DOHH2 (cell line): Measurements from ENCODE around the gene WDFY3.

Experiments used
- H3F3A ChIP-seq: fragments of 200-600 bp; sonication (generic), shearing (Covaris generic); 2 replicates; pipeline ENCODE4 v1.6.0; 2016; ENCODE audit warnings: antibody characterized with exemption, mild to moderate bottlenecking; ENCODE audit not compliant: control insufficient read depth, insufficient read depth
- H3K27ac ChIP-seq: fragments of 200-600 bp; sonication (generic); 2 replicates; pipeline ENCODE4 v1.5.1; 2014; ENCODE audit warnings: low read depth, mild to moderate bottlenecking, low read length, moderate library complexity
- H3K27me3 ChIP-seq: fragments of 200-600 bp; sonication (generic); 2 replicates; pipeline ENCODE4 v1.6.1; 2014; ENCODE audit warnings: mild to moderate bottlenecking, low read length, mixed read lengths; ENCODE audit not compliant: control insufficient read depth
- H3K36me3 ChIP-seq: fragments of 200-600 bp; sonication (generic); 2 replicates; pipeline ENCODE4 v1.6.1; 2014; ENCODE audit warnings: mild to moderate bottlenecking, low read length, moderate library complexity, mixed read lengths; ENCODE audit not compliant: control insufficient read depth
- H3K4me1 ChIP-seq: fragments of 200-600 bp; sonication (generic); 2 replicates; pipeline ENCODE4 v1.6.1; 2014; ENCODE audit warnings: mild to moderate bottlenecking, low read length, mixed read lengths; ENCODE audit not compliant: control insufficient read depth
- H3K4me2 ChIP-seq: fragments of 200-600 bp; sonication (generic); 2 replicates; pipeline ENCODE4 v1.6.0; 2014; ENCODE audit warnings: mild to moderate bottlenecking, low read length, moderate library complexity
- H3K4me3 ChIP-seq: fragments of 200-600 bp; sonication (generic); 2 replicates; pipeline ENCODE4 v1.5.1; 2014; ENCODE audit warnings: mild to moderate bottlenecking, low read length, mixed read lengths
- H3K79me2 ChIP-seq: fragments of 200-600 bp; sonication (generic); 2 replicates; pipeline ENCODE4 v1.6.1; 2014; ENCODE audit warnings: mild to moderate bottlenecking, low read length, mixed read lengths; ENCODE audit not compliant: control insufficient read depth
- H3K9me2 ChIP-seq: fragments of 200-600 bp; sonication (generic); replicated peaks from 2 replicates; pipeline ENCODE4 v1.6.1; 2014; ENCODE audit warnings: mild to moderate bottlenecking, low read length, mixed read lengths; ENCODE audit not compliant: control insufficient read depth
- H3K9me3 ChIP-seq: fragments of 200-600 bp; sonication (generic); 2 replicates; pipeline ENCODE4 v1.6.1; 2014; ENCODE audit warnings: antibody characterized with exemption, low read length, mixed read lengths; ENCODE audit not compliant: control insufficient read depth, insufficient read depth
- H4K20me1 ChIP-seq: fragments of 200-600 bp; sonication (generic); 2 replicates; pipeline ENCODE4 v1.6.0; 2014; ENCODE audit warnings: low read depth, mild to moderate bottlenecking, antibody characterized with exemption, low read length, moderate library complexity; ENCODE audit not compliant: control insufficient read depth, insufficient read depth
- EZH2phosphoT487 ChIP-seq: fragments of 200-600 bp; sonication (generic); IDR thresholded peaks from 2 replicates; pipeline ENCODE4 v1.6.1; 2017; ENCODE audit warnings: borderline replicate concordance, mild to moderate bottlenecking, antibody characterized with exemption, low read length, moderate library complexity, mixed read lengths
- TF ChIP-seq, protein P1 (sequence below): fragments of 200-600 bp; sonication (generic); IDR thresholded peaks from one replicate; pipeline ENCODE4 v1.5.1; 2014; ENCODE audit warnings: antibody characterized with exemption, mild to moderate bottlenecking, low read depth, low read length; ENCODE audit not compliant: poor library complexity, severe bottlenecking

The WDFY3 gene

DNA sequence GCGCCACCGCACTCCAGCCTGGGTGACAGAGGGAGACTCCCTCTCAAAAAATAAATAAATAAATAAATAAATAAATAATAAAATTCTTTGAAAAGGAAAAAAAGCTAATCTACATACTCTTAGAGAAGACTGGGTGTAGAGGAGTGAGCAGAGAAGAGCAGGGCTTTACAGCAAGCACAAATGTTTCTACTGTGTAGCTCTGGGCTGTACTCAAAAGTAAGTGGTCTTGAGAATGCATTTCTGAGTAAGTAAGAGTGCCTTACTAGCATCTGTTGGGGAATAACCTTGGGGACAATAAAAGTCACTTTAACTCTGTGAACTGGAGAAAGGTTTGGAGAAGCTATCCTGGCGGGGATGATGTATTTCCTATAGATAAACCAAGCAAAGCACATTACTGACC lies 185.8 kb downstream of the WDFY3 start:
- H3K4me2 ChIP-seq = no peak overlapping the region
- TF ChIP-seq, protein P1, sequence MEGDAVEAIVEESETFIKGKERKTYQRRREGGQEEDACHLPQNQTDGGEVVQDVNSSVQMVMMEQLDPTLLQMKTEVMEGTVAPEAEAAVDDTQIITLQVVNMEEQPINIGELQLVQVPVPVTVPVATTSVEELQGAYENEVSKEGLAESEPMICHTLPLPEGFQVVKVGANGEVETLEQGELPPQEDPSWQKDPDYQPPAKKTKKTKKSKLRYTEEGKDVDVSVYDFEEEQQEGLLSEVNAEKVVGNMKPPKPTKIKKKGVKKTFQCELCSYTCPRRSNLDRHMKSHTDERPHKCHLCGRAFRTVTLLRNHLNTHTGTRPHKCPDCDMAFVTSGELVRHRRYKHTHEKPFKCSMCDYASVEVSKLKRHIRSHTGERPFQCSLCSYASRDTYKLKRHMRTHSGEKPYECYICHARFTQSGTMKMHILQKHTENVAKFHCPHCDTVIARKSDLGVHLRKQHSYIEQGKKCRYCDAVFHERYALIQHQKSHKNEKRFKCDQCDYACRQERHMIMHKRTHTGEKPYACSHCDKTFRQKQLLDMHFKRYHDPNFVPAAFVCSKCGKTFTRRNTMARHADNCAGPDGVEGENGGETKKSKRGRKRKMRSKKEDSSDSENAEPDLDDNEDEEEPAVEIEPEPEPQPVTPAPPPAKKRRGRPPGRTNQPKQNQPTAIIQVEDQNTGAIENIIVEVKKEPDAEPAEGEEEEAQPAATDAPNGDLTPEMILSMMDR = no peak
- TF ChIP-seq EZH2phosphoT487 = no peak
- no peak overlapping the region for H3K27ac ChIP-seq
- no peaks in the 10 kb centered on the region for H3K9me2 ChIP-seq
- no peak overlapping the region for H3K4me3 ChIP-seq
- no peaks in the 10 kb centered on the region for H3K27me3 ChIP-seq
- no peaks in the 10 kb centered on the region for H3K79me2 ChIP-seq
- no peaks in the 10 kb centered on the region for H3K9me3 ChIP-seq
- no peaks in the 10 kb centered on the region for H3F3A ChIP-seq
- no peaks in the 10 kb centered on the region for H3K36me3 ChIP-seq
- no peaks in the 10 kb centered on the region for H4K20me1 ChIP-seq
- H3K4me1 ChIP-seq = no peaks in the 10 kb centered on the region

DNA sequence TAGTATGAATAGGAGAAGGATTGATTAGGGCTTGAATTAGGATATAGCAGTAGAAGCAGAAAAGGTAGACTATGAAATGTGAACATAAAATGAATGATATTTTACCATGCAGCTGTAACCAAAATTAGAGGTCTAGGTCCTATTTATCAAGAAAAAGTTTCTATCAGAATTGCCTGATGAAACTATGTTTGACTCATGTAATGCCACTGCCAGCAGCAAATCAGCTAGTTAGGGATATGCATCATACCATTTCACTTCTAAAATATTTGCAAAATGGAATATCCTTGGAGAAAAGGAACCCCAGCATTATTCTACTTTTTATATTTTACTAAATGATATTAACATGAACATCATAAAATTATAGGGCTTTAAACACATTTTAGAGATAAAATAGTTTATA lies 188.4 kb downstream of the WDFY3 start:
- Histone ChIP-seq H3K4me1 (no peaks in the 10 kb centered on the region), H3K9me2 (no peaks in the 10 kb centered on the region), H3K4me3 (no peak overlapping the region), H3F3A (no peaks in the 10 kb centered on the region), H3K9me3 (no peaks in the 10 kb centered on the region), H3K79me2 (no peaks in the 10 kb centered on the region), H4K20me1 (no peaks in the 10 kb centered on the region), H3K27ac (no peak overlapping the region), H3K27me3 (no peaks in the 10 kb centered on the region), H3K4me2 (no peak overlapping the region), H3K36me3 (no peaks in the 10 kb centered on the region)
- TF ChIP-seq, protein P1 = no peak
- no peak for TF ChIP-seq EZH2phosphoT487

DNA sequence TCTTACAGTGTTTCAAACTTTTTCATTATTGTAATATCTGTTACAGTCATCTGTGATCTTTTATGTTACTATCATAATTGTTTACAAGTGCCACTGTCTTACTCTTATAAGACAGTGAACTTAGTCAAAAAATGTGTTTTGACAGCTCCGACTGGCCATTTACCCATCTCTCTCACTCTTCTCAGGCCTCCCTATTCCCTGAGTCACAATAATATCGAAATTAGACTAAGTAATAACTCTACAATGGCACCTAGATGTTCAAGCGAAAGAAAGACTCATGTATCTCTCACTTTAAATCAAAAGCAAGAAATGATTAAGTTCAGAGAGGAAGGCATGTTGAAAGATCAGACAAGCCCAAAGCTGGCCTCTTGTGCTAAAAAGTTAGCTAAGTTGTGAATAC lies 199.3 kb downstream of the WDFY3 start:
- H3K4me3 ChIP-seq = no peak overlapping the region
- H3K4me2 ChIP-seq = no peak overlapping the region
- H3K4me1 ChIP-seq = no peaks in the 10 kb centered on the region
- no peaks in the 10 kb centered on the region for H3F3A ChIP-seq
- H3K9me3 ChIP-seq = no peaks in the 10 kb centered on the region
- H4K20me1 ChIP-seq = no peaks in the 10 kb centered on the region
- TF ChIP-seq, protein P1 = no peak
- no peak for TF ChIP-seq EZH2phosphoT487
- no peaks in the 10 kb centered on the region for H3K9me2 ChIP-seq
- H3K27ac ChIP-seq = no peak overlapping the region
- no peaks in the 10 kb centered on the region for H3K36me3 ChIP-seq
- no peaks in the 10 kb centered on the region for H3K79me2 ChIP-seq
- no peaks in the 10 kb centered on the region for H3K27me3 ChIP-seq
